PFSK-1 (cell line): ENCODE data around the gene RNU6-1.

Experiments used
- FOXP2 ChIP-seq: optimal IDR thresholded peaks from 2 replicates; pipeline ENCODE3; 2011; ENCODE audit warnings: borderline replicate concordance, control low read depth, inconsistent platforms; ENCODE audit not compliant: insufficient read depth; ENCODE audit errors: extremely low read length, extremely low read depth
- POLR2AphosphoS5 ChIP-seq: IDR thresholded peaks from 2 replicates; pipeline ENCODE4 v1.6.1; 2012; ENCODE audit warnings: low read depth, mild to moderate bottlenecking, control low read depth, low read length, moderate library complexity
- SIN3A ChIP-seq: IDR thresholded peaks from 2 replicates; pipeline ENCODE4 v1.6.1; 2012; ENCODE audit warnings: mild to moderate bottlenecking, low read length, moderate library complexity, borderline replicate concordance; ENCODE audit not compliant: insufficient read depth
- TF ChIP-seq, protein P1 (sequence below), 2 experiments: IDR thresholded peaks; 2 replicates each; pipeline versions ENCODE4 v1.6.1 to v1.8.0; 2011 to 2012; ENCODE audit warnings: low read depth in 2 of 2, low read length in 2 of 2, control low read depth in 1 of 2, inconsistent platforms in 1 of 2, mild to moderate bottlenecking in 1 of 2, moderate library complexity in 1 of 2; ENCODE audit not compliant: insufficient read depth in 1 of 2

GRCh38 chr15:67827562-67828277 is 12.1 kb downstream of the RNU6-1 start:
- TF ChIP-seq POLR2AphosphoS5: no peak
- no peak for TF ChIP-seq SIN3A
- TF ChIP-seq, protein P1, sequence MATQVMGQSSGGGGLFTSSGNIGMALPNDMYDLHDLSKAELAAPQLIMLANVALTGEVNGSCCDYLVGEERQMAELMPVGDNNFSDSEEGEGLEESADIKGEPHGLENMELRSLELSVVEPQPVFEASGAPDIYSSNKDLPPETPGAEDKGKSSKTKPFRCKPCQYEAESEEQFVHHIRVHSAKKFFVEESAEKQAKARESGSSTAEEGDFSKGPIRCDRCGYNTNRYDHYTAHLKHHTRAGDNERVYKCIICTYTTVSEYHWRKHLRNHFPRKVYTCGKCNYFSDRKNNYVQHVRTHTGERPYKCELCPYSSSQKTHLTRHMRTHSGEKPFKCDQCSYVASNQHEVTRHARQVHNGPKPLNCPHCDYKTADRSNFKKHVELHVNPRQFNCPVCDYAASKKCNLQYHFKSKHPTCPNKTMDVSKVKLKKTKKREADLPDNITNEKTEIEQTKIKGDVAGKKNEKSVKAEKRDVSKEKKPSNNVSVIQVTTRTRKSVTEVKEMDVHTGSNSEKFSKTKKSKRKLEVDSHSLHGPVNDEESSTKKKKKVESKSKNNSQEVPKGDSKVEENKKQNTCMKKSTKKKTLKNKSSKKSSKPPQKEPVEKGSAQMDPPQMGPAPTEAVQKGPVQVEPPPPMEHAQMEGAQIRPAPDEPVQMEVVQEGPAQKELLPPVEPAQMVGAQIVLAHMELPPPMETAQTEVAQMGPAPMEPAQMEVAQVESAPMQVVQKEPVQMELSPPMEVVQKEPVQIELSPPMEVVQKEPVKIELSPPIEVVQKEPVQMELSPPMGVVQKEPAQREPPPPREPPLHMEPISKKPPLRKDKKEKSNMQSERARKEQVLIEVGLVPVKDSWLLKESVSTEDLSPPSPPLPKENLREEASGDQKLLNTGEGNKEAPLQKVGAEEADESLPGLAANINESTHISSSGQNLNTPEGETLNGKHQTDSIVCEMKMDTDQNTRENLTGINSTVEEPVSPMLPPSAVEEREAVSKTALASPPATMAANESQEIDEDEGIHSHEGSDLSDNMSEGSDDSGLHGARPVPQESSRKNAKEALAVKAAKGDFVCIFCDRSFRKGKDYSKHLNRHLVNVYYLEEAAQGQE (IDR thresholded peaks at IDR 0.05; ENCODE audit: insufficient read depth in 1 of 2, low read depth in 2 of 2, low read length in 2 of 2): no peak
- TF ChIP-seq FOXP2: no peak
